Retinal pigment epithelial cell (primary cell): ENCODE data around the gene QRFPR.

ENCODE experiments used
- DNase-seq: peaks from one replicate; pipeline ENCODE4 v3.0.0-alpha.2; 2010; ENCODE audit warnings: low read depth
- H3K4me3 ChIP-seq: 2 replicates; pipeline ENCODE4 v1.5.1; 2011; ENCODE audit warnings: mild to moderate bottlenecking, low read length, control low read depth, moderate library complexity
- CTCF ChIP-seq: conservative IDR thresholded peaks from 2 replicates; pipeline ENCODE4 v1.5.1; 2011; ENCODE audit warnings: low read depth, low read length, control low read depth, inconsistent platforms

QRFPR gene

DNA sequence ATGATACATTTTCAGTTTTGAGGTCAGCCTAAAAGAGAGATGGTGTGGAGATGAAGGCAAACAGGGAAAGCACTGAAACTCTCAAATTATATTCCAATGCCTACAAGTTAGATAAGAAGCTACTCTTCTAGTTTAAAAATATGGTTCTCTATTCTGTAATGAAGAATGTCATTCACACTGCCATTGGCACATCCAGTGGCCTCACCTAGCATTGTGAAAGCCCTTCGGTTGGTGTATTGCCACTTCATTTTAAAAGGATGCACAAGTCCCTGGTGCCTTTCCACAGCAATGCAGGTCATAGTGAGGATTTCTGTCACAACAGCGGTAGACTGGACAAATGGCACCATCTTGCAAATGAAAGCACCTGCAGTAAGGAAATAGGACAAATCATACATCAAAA lies 40.6 kb downstream of the QRFPR start:
- DNase-seq, result no peak
- H3K4me3 ChIP-seq, result no peak overlapping the region

GRCh38 chr4:121339824-121340223 lies 41.0 kb downstream of the QRFPR start:
- TF ChIP-seq CTCF, result no peak
- no peak overlapping the region for H3K4me3 ChIP-seq
- DNase-seq, result no peak

More for the DNA sequence above, 40.6 kb downstream of the QRFPR start:
- no peak for TF ChIP-seq CTCF

DNA sequence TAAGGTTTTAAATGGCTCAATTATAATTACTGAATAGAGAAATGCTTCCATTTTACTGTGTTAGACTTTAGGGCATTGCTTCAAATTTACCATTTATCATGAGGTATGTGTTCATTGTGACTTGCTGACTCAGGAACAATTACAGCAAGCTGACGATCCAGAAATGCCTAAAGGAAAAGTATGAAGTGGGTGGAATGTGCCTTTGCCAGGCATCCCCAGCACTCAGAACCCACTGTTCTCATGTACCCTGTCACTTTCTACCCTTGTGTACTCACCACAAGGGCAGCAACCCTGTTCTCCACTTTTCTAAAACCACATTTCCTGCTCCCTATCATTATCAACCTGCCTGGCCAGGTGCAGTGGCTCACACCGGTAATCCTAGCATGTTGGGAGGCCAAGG lies 41.5 kb downstream of the QRFPR start:
- no peak for DNase-seq
- TF ChIP-seq CTCF, result no peak
- H3K4me3 ChIP-seq, result no peak overlapping the region

DNA sequence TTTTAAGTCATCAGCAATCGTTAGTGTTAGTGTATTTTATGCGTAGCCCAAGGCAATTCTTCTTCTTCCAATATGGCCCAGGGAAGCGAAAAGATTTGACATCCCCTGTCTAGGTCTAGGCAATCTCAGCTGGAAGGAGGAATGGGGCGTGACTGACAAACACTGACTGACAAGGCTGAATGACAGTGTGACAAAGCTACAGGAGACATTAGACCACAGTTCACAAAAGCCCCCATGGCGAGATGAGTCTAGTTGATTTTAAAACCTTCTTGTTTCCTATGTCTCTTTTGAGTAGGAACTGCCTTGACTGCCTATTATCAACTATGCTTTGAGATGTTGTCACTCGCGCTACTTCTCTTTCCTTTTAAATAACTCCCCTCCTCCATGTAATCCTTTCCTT lies 42.3 kb downstream of the QRFPR start:
- H3K4me3 ChIP-seq, result no peak overlapping the region
- no peak for DNase-seq
- no peak for TF ChIP-seq CTCF

GRCh38 chr4:121336706-121337105 lies 44.1 kb downstream of the QRFPR start:
- TF ChIP-seq CTCF, result no peak
- H3K4me3 ChIP-seq, result no peak overlapping the region
- DNase-seq, result no peak

- DNase-seq, result no peak
- no peak for TF ChIP-seq CTCF
- H3K4me3 ChIP-seq, result no peak overlapping the region
Observed at GRCh38 chr4:121330180-121330665, 50.6 kb downstream of the QRFPR start.

DNA sequence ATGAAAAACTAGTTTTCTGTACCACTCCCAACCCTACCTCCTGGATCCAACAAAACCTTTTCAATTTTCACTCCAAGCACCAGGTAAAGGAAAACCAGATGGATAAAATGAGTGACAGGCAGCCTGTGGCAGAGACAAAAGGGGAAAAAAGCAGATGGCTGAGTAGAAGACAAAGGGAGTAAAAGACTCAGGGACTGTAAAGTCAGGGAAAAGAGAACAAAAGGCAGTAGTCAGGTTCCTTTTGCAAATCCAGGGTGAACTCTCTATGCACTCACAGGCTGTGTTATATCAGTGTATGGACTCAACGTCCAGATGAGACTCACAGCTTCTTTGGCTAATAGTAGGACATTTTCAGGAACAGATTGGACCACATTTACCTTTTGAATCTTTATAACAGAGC lies 54.2 kb downstream of the QRFPR start:
- no peak for DNase-seq
- TF ChIP-seq CTCF, result no peak

More for the DNA sequence above, 54.2 kb downstream of the QRFPR start:
- H3K4me3 ChIP-seq, result no peak overlapping the region
